Tibial nerve (tissue), 4 donors: Measurements from ENCODE around the gene MTMR10. TPM values are rescaled to one million over a fixed set of nuclear protein-coding genes. Genes with fewer than 3 reads are reported as not detected.

Source experiments
- DNase-seq, 2 donors: peaks; one replicate each; pipeline ENCODE4 v3.0.0-alpha.2; 2019; ENCODE audit warnings: low spot score in 2 of 2
- H3K27ac ChIP-seq, 4 donors: fragments of 200-600 bp; sonication (generic) in 3 of 4; one replicate each; pipeline ENCODE4 v1.5.1; 2017 to 2019; ENCODE audit warnings: mild to moderate bottlenecking in 1 of 4
- H3K27me3 ChIP-seq, 2 donors: fragments of 200-600 bp; sonication (generic) in 1 of 2; one replicate each; pipeline versions ENCODE4 v1.5.1 to v1.6.0; 2017 to 2019
- H3K36me3 ChIP-seq, 3 donors: fragments of 200-600 bp; sonication (generic); one replicate each; pipeline ENCODE4 v1.5.1; 2018 to 2019
- H3K4me1 ChIP-seq, 4 donors: fragments of 200-600 bp; sonication (generic) in 3 of 4; one replicate each; pipeline ENCODE4 v1.5.1; 2017 to 2019
- H3K4me3 ChIP-seq, 4 donors: fragments of 200-600 bp; sonication (generic) in 3 of 4; one replicate each; pipeline ENCODE4 v1.5.1; 2017 to 2019; ENCODE audit warnings: mild to moderate bottlenecking in 1 of 4, moderate library complexity in 1 of 4
- H3K9me3 ChIP-seq, 4 donors: fragments of 200-600 bp; sonication (generic) in 3 of 4; one replicate each; pipeline ENCODE4 v1.5.1; 2017 to 2019
- CTCF ChIP-seq, 5 experiments: fragments of 200-600 bp in 3 of 5; fragments of 450-650 bp in 2 of 5; sonication (generic) in 3 of 5; IDR thresholded peaks; one replicate each; pipeline ENCODE4 v1.5.1; 2016 to 2019; ENCODE audit warnings: antibody characterized with exemption in 5 of 5, mild to moderate bottlenecking in 3 of 5, moderate library complexity in 2 of 5
- EP300 ChIP-seq, 2 donors: sonication (generic); formaldehyde crosslinking; IDR thresholded peaks; one replicate each; pipeline ENCODE4 v1.6.1; 2017; ENCODE audit warnings: antibody characterized with exemption in 2 of 2, mild to moderate bottlenecking in 1 of 2
- POLR2A ChIP-seq, 2 donors: fragments of 450-650 bp; IDR thresholded peaks; one replicate each; pipeline ENCODE4 v1.6.1; 2017; ENCODE audit warnings: antibody characterized with exemption in 2 of 2, mild to moderate bottlenecking in 2 of 2, moderate library complexity in 2 of 2
- WGBS, 2 donors: methylation state at CpG; one replicate each; pipeline ENCODE4 v1.1.5; 2018; 5-methylcytosine and 5-hydroxymethylcytosine counted together
- small RNA-seq: library from RNA; depleted of rRNA; stranded (forward); fragments of <200 nt; gene quantifications from one replicate; pipeline ENCODE3, GENCODE V24; 2016
- total RNA-seq, 4 donors: library from RNA; depleted of rRNA; stranded (reverse); fragments of >200 nt; gene quantifications; one replicate each; pipeline ENCODE4 v1.1.0, GENCODE V29; 2016

MTMR10 gene
- total RNA-seq, 4 donors from 2014 or later, result 44.4 to 58.6 (median 53.8) TPM

- whole genome bisulfite sequencing, 2 donors, result 93% methylated on average over 33 of the region's 33 CpGs
- no peak for TF ChIP-seq EP300 (IDR thresholded peaks at IDR 0.05)
- no peak for TF ChIP-seq CTCF (IDR thresholded peaks at IDR 0.05)
- no peaks in the 10 kb centered on the region for H3K9me3 ChIP-seq
- H3K27me3 ChIP-seq, result no peaks in the 10 kb centered on the region
- no peaks in the 10 kb centered on the region for H3K36me3 ChIP-seq
- no peak overlapping the region for H3K27ac ChIP-seq
- no peak for DNase-seq
- H3K4me1 ChIP-seq, result no peaks in the 10 kb centered on the region
- H3K4me3 ChIP-seq, result no peak overlapping the region
Observed at GRCh38 chr15:30895461-30896210, 95.8 kb downstream of the MTMR10 start.

DNA sequence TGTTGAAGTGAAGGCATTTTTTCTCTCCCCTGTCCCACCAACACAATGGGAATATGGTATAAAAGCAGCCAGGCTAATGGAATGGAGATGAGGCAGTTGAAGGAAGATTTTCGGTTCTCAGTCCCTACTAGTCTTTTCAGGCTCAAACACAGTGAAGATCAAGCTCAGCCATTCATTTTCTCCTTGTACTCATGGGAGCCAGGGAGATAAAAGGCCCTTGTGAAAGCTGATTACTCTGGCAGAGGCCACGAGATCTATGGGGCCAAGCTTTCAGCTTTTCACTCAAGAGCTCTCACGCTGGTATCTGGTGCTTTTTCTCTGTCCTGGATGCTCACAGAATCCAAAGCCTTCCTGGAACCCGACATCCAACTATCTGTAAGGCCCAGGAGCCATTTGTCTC lies 102.2 kb downstream of the MTMR10 start:
- 32 to 45% methylated on average over 4 of the region's 4 CpGs for WGBS, 2 donors
- DNase-seq, result no peak
- TF ChIP-seq POLR2A (IDR thresholded peaks at IDR 0.05) (no peak), EP300 (IDR thresholded peaks at IDR 0.05) (no peak), CTCF (IDR thresholded peaks at IDR 0.05) (no peak)

More for the DNA sequence above, 102.2 kb downstream of the MTMR10 start:
- H3K4me1 ChIP-seq, result no peaks in the 10 kb centered on the region
- no peak overlapping the region for H3K4me3 ChIP-seq
- no peaks in the 10 kb centered on the region for H3K36me3 ChIP-seq
- H3K27me3 ChIP-seq, result no peaks in the 10 kb centered on the region
- no peak overlapping the region for H3K27ac ChIP-seq
- no peaks in the 10 kb centered on the region for H3K9me3 ChIP-seq

Small RNA genes within 50 kb of the gene (small RNA-seq; reads per million reads assigned to genes)
- not detected for gene RNU6-466P

Other genes with a start within 250 kb of the MTMR10 start
- 10 to 100 TPM; 15.9 to 24.3 (median 17.4) TPM for gene FAN1, start 87.7 kb downstream of the MTMR10 start, total RNA-seq
- gene TRPM1, start 110.1 kb upstream of the MTMR10 start, total RNA-seq, result not detected